Measurements from ENCODE around the gene NUP85.
"Not testable (repeated sequence)": the region's sequence is repeated elsewhere in the genome, so short reads cannot be mapped to it uniquely, and the experiment has no call there.

Gene NUP85

GRCh38 chr17:75199886-75200618 lies 5.4 kb upstream of the NUP85 start:
- no peak for DNase-seq

DNA sequence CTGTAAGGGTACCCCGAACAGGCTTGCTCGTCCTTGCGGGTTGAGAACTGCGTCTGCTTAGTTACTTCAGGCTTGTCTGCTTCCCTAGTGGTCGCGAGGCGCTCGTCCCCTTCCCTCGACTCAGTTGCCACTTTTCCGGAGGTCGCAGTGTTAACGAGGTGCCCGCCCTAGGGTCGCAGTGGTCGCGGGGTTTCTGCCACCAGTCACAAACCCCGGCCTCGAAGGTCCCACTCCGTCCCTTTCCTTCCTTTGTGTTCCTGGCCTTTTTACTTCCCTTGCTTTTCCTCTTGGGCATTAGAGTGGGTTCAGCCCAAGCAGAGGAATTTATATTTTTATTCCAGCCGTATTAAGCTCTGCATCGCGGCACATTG lies 299 bp downstream of the NUP85 start:
- no peak for DNase-seq

DNA sequence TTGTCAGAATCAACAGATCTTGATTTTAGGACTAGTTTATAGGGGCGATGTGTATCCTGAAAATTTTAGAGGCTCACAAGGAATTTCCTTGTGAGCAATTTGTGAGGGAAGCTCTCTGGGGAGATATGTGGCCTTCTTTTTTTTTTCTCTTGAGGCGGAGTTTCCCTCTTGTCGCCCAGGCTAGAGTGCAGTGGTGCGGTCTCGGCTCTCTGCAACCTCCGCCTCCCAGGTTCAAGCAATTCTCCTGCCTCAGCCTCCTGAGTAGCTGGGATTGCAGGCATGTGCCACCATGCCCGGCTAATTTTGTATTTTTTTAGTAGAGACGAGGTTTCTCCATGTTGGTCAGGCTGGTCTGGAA lies 1.6 kb downstream of the NUP85 start:
- not testable (repeated sequence) for DNase-seq

DNA sequence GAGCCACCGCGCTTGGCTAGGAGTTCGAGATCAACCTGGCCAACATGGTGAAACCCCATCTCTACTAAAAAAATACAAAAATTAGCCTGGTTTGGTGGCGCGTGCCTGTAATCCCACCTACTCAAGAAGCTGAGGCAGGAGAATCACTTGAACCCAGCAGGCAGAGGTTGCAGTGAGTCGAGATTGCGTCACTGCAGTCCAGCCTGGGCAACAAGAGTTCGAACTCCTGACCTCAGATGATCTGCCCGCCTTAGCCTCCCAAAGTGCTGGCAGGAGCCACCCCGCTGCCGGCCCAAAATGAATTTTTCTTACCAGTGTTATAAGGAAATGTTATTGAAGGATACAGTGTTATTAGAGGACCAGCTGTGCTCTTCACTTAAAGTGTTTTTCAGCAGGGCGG lies 2.3 kb downstream of the NUP85 start:
- DNase-seq = no peak

GRCh38 chr17:75208161-75208560 lies 2.7 kb downstream of the NUP85 start:
- no peak for DNase-seq

- no peak for DNase-seq
Measured at GRCh38 chr17:75209061-75209460, 3.6 kb downstream of the NUP85 start.

- DNase-seq = no peak
Measured at GRCh38 chr17:75218131-75218530, 12.7 kb downstream of the NUP85 start.

DNA sequence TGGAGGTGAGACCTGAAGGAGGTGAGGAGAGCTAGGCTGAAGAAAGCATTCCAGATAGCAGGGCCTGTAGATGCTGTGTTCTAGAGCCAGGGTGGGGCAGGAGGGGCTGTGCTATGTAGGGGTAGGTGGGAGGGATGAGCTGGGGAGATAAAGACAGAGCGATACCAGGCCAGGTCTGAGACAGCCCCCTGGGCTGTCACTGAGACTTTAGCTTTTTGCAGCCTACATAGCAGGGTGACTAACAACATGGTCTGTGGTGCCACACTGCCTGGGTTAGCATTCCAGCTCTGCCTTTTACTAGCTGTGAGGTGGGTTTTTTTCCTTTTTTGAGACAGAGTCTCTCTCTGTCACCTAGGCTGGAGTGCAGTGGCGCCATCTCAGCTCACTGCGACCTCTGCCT lies 14.3 kb downstream of the NUP85 start:
- DNase-seq = no peak

GRCh38 chr17:75225016-75225415 lies 19.5 kb downstream of the NUP85 start:
- DNase-seq = no peak

GRCh38 chr17:75227729-75228128 lies 22.2 kb downstream of the NUP85 start:
- DNase-seq = no peak

- no peak for DNase-seq
Measured at GRCh38 chr17:75228305-75228704, 22.8 kb downstream of the NUP85 start.

DNA sequence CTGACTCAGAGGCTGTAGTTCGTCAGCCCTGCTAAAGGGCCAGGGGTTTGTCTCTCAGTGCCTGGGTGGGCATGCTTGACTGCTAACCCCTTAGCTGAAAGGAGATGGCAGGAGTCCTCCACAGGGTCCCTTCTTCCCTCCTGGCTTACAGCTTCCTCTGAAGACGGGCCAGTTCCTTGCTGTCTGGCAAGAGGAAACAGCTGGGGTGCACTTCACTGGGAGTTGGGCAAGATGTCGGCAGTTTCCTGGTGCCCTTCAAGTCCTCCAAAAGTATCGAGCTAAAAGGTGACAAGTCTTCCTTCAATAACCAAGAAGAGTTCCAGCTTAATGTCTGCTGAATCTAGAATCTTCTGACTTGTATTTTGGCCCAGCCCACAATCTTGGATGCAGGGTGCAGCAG lies 23.4 kb downstream of the NUP85 start:
- no peak for DNase-seq

- DNase-seq = no peak
Measured at GRCh38 chr17:75231071-75231470, 25.6 kb downstream of the NUP85 start.

GRCh38 chr17:75231741-75232464 lies 26.4 kb downstream of the NUP85 start:
- no peak for DNase-seq

- DNase-seq = no peak
Measured at GRCh38 chr17:75232786-75233185, 27.3 kb downstream of the NUP85 start.

- DNase-seq = no peak
Measured at GRCh38 chr17:75237100-75238014, 31.9 kb downstream of the NUP85 start.

GRCh38 chr17:75238020-75238580 lies 32.6 kb downstream of the NUP85 start:
- no peak for DNase-seq

DNA sequence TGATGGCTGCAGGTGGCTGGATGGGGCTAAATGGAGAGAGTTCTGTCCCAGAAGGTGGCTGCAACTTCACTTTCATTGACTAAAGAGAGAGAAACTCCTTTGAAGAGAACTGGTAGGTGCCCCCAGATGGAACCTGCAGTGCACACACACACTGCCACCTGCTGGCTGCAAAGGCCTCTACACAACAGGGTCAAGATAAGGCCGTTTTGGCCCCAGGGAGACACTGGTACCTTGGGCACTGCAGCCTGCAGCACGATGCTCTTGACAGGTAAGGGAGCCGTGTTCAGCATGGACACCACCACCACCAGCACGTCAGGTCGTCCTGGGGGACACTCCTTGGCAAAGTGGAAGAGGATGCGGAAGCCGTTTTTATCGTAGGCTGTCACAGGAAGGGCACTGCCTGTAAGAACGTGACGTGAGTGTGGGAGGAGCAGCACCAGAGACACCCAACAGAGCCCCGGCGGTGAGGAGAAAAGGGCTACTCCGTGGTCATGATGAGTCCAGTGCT lies 33.3 kb downstream of the NUP85 start:
- DNase-seq = peak; percentile 23

- no peak for DNase-seq
Measured at GRCh38 chr17:75239214-75239613, 33.7 kb downstream of the NUP85 start.

GRCh38 chr17:75239778-75240393 lies 34.4 kb downstream of the NUP85 start:
- DNase-seq = no peak

- peak; percentile 30 for DNase-seq
Measured at GRCh38 chr17:75240394-75241142, 35.1 kb downstream of the NUP85 start.

DNA sequence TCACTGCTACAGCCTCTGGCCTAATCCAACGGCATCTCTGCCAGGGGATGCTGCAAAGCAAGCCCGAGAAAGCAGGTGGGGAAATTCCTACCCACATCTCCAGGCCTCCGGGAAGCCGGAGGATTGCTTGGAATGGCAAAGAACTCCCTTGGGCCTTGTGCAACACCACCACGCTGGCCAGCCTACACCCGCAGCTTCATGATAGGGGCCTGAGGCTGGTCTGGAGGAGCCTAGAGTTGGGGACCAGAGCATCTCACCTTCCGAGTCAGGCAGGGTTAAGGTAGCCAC lies 35.6 kb downstream of the NUP85 start:
- no peak for DNase-seq
